Type B pancreatic cell (in vitro differentiated cells): ENCODE measurements around the gene TMEM129. TPM values are rescaled to one million over a fixed set of nuclear protein-coding genes. Genes with fewer than 3 reads are reported as not detected.
A peak's percentile ranks its signal among the peaks of the same experiment; 100 is the strongest.

Source experiments
- DNase-seq: peaks from one replicate; pipeline ENCODE4 v3.0.0; 2021; ENCODE audit warnings: mixed read lengths; ENCODE audit not compliant: unreplicated experiment; ENCODE audit errors: extremely low spot score
- H3K27ac Mint-ChIP-seq: 2 replicates; pipeline ENCODE4 v1.8.0; 2021; ENCODE audit warnings: mild to moderate bottlenecking, mixed read lengths
- H3K27me3 Mint-ChIP-seq: 2 replicates; pipeline ENCODE4 v1.8.0; 2021; ENCODE audit warnings: mixed read lengths
- H3K36me3 Mint-ChIP-seq: 2 replicates; pipeline ENCODE4 v1.8.0; 2021; ENCODE audit warnings: mixed read lengths
- H3K4me1 Mint-ChIP-seq: one replicate; pipeline ENCODE4 v1.8.0; 2021; ENCODE audit warnings: mixed read lengths; ENCODE audit not compliant: unreplicated experiment
- H3K4me3 Mint-ChIP-seq: 2 replicates; pipeline ENCODE4 v1.8.0; 2021; ENCODE audit warnings: mild to moderate bottlenecking, mixed read lengths
- H3K9me3 Mint-ChIP-seq: 2 replicates; pipeline ENCODE4 v1.8.0; 2021; ENCODE audit warnings: mixed read lengths
- total RNA-seq: library from RNA; stranded (reverse); gene quantifications from 2 replicates; pipeline ENCODE4 v1.2.1, GENCODE V29; 2021; ENCODE audit warnings: low replicate concordance
- TF ChIP-seq, protein P1 (sequence below): fragments of 200-600 bp; sonication (generic); conservative IDR thresholded peaks from 2 replicates; pipeline ENCODE4 v1.5.0; 2021; ENCODE audit warnings: antibody characterized with exemption, mild to moderate bottlenecking

The TMEM129 gene
- total RNA-seq, 1 donor from 2014 or later, result 38.5 TPM

DNA sequence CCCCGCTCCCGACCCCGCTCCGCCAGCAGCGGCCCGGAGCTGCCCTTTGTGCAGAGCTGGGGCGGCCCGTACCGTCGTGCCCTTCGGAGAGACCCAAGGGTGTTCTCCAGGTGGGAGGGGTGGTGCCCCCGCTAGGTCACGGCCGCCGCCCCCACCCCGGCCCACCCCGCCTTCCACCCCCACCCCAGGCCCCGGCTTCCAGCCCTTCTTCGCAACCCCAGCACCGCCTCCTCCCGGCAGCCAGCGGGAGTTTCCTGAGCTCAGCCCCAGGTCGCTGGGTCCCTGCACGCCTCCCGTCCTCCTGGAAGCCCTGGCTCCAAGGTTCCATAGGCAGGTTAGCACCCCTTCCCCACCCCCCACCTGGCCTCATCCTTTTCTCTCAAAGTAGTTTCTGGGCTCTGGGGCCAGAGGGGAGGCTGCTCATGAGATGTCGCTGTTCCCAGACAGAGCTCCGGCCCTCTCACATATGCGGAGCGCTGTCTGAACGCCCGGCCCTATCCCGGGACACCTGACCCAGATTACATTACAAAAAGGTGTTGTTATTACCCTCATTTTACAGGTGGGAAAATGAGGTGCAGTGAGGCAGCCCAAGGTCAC, 46.7 kb upstream of the TMEM129 start:
- TF ChIP-seq, protein P1, sequence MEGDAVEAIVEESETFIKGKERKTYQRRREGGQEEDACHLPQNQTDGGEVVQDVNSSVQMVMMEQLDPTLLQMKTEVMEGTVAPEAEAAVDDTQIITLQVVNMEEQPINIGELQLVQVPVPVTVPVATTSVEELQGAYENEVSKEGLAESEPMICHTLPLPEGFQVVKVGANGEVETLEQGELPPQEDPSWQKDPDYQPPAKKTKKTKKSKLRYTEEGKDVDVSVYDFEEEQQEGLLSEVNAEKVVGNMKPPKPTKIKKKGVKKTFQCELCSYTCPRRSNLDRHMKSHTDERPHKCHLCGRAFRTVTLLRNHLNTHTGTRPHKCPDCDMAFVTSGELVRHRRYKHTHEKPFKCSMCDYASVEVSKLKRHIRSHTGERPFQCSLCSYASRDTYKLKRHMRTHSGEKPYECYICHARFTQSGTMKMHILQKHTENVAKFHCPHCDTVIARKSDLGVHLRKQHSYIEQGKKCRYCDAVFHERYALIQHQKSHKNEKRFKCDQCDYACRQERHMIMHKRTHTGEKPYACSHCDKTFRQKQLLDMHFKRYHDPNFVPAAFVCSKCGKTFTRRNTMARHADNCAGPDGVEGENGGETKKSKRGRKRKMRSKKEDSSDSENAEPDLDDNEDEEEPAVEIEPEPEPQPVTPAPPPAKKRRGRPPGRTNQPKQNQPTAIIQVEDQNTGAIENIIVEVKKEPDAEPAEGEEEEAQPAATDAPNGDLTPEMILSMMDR, result peak; percentile 69
- Mint-ChIP-seq H3K4me3 (peak overlapping the region; percentile 94), H3K27ac (peak overlapping the region; percentile 59), H3K27me3 (no peaks in the 10 kb centered on the region), H3K4me1 (peaks cover 4% of the 10 kb centered on the region), H3K9me3 (no peaks in the 10 kb centered on the region), H3K36me3 (no peaks in the 10 kb centered on the region)
- DNase-seq, result no peak

DNA sequence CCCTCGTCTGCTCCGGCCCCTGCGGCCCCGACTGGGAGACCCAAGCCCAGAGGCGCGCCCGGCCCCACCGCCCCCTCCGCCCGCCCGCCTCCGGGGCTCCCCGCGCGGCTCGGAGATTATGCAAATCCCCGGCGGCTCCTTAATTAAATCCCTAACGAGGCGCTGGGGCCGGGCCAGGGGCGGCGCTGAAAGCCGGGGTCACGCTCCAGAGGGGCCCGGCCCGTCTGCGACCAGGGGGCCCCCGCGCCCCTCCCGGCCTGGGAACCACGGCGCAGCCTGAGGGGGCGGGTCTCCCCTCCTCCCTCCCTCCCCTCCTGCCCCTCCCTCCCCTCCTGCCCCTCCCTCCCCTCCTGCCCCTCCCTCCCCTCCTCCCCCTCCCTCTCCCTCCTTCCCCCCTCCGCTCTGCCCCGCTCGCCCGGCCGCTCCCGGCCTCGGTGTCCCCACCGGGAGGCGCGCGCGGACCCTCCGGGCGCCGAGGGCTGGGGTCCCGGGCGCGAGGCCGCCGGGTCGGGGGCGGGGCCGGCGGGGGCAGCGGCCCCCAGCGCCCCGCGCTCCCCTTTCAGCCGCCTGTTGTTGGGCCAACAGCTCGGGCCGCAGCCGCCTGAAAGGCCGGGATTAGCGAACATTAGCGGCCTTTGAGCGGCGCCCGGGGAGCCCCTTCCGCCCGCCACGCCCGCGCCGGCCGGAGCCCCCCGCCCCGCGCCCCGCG, 46.1 kb upstream of the TMEM129 start:
- DNase-seq, result no peak
- Mint-ChIP-seq H3K4me1 (peaks cover 4% of the 10 kb centered on the region), H3K27ac (no peak overlapping the region), H3K27me3 (no peaks in the 10 kb centered on the region), H3K4me3 (no peak overlapping the region), H3K36me3 (no peaks in the 10 kb centered on the region), H3K9me3 (no peaks in the 10 kb centered on the region)
- TF ChIP-seq, protein P1, result no peak

DNA sequence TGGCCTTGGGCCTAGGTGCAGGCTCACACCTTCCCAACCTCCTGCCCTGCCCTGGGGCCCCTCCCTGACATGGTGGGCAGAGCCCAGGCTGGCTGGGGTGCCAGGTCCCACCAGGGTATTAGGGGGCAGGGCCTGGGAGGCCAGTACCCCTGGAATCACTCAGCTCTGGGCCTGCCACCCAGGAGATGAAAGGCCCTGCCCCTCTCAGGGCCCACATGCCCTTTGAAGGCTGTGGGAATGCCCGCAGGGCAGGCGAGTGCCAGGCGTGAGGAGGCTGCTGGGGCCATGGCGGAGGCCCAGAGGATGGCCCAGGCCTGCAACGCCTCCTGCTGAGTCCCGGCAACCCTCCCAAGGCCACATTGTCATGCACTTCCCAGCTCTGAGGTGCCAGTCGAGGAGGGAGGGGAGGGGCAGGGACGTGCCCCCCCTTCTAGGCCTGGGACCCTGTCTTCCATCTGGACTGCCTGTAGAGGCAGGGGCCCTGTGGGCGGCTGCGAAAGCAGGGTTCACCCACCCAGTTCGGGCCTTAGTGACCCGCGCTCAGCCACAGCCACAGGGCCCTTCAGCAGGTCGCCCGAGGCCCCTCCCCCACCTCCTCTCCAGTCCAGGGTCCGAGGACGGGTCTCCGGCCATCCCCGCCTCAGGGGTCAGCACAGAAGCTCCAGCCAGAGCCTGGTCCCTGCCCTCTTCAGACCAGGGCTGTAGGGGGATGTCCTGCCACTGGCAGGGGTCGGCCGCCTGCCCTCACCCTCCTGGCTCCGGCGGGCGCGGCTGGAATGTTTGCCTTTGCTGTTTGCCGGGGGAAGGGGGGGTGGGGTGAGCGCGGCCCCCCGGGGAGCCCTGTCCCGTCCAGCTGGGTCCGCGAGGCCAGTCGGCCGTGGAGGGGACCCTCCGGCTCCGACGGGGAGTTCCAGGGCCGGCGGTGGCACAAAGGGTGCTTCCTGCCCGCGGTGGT, 45.3 kb upstream of the TMEM129 start:
- TF ChIP-seq, protein P1, result no peak
- DNase-seq, result no peak
- H3K4me1 Mint-ChIP-seq, result peaks cover 4% of the 10 kb centered on the region
- H3K36me3 Mint-ChIP-seq, result no peaks in the 10 kb centered on the region
- H3K4me3 Mint-ChIP-seq, result no peak overlapping the region
- H3K27me3 Mint-ChIP-seq, result no peaks in the 10 kb centered on the region
- H3K9me3 Mint-ChIP-seq, result no peaks in the 10 kb centered on the region
- no peak overlapping the region for H3K27ac Mint-ChIP-seq

DNA sequence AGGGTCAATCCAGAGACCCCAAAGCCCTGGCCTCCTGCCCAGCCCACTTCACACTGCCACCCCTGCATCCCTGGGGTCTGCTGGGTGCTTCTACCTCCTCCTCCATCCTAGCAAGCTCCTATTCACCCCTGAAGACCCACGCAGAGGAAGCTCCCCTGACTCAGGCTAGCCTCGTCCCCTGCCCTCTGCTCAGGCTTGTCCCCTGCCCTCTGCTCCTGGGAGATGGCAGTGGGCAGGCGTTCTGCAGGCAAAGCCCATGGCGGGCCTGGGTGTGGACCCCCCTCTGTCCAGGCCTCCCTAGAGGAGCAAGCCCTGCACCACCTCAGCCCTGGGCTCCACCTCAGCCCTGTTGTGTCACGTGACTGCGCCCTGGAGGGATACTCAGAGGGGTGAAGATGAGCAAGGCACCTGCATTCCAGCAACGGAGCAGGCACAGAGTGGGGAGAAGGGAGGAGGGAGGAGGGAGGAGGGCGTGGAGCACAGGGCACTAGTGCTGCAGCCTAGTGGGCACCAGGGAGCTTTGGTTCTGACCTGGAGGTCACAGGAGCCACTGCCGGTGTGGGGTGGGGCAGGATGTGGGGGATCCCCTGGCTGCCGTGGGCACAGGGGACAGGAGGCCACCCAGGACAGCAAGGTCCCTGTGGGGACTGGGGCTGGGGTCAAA, 44.4 kb upstream of the TMEM129 start:
- Mint-ChIP-seq H3K27ac (no peak overlapping the region), H3K4me3 (no peak overlapping the region)
- no peak for DNase-seq

DNA sequence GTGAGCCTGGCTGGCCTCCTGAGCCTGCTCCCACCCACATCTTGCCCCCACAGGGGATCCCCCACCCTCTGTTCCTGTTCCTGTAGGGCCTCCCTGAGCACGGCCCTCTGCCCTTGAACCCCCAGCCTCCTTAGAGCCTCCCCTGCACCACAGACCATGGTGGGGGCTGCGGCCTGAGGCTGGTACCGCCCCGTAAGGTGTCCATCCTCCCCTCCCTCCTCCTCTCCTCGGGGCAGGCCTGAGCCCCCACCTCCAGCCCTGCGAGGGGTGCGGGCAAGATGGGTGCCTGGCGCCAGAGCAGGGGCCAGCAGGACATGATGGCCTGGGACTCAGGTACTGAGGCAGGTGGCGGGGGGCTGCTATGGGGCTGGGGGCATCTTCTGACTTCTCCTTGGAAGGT, 43.5 kb upstream of the TMEM129 start:
- H3K36me3 Mint-ChIP-seq, result no peaks in the 10 kb centered on the region
- TF ChIP-seq, protein P1, result no peak
- peaks cover 4% of the 10 kb centered on the region for H3K4me1 Mint-ChIP-seq
- H3K27me3 Mint-ChIP-seq, result no peaks in the 10 kb centered on the region
- H3K9me3 Mint-ChIP-seq, result no peaks in the 10 kb centered on the region
- H3K4me3 Mint-ChIP-seq, result no peak overlapping the region
- DNase-seq, result no peak
- no peak overlapping the region for H3K27ac Mint-ChIP-seq

More for the DNA sequence above, 44.4 kb upstream of the TMEM129 start:
- Mint-ChIP-seq H3K9me3 (no peaks in the 10 kb centered on the region), H3K36me3 (no peaks in the 10 kb centered on the region), H3K27me3 (no peaks in the 10 kb centered on the region), H3K4me1 (peaks cover 4% of the 10 kb centered on the region)
- TF ChIP-seq, protein P1, result no peak
